Measurements from ENCODE around the gene COBL. TPM values are rescaled to one million over a fixed set of nuclear protein-coding genes. Genes with fewer than 3 reads are reported as not detected.

The COBL gene
- total RNA-seq, 1 experiment from 2014 or later, result 0.39 TPM

- Histone ChIP-seq H3K36me3 (ENCODE audit: control insufficient read depth, insufficient read depth, low read length) (no peaks in the 10 kb centered on the region), H3K27me3 (ENCODE audit: control insufficient read depth, insufficient read depth, low read length) (peaks cover 2% of the 10 kb centered on the region; the same call in 1 of the 2 replicates), H3K4me1 (ENCODE audit: control insufficient read depth, insufficient read depth, low read length) (no peaks in the 10 kb centered on the region), H3K27ac (ENCODE audit: low read length) (no peak overlapping the region), H3K4me3 (ENCODE audit: low read depth in 2 of 2, low read length in 2 of 2) (peak overlapping the region in 1 of 2 experiments; percentile 11; a peak in 2 of 4 replicates), H3K9me3 (ENCODE audit: control insufficient read depth, insufficient read depth, low read depth, low read length) (0 out of 2 replicates have a peak, but pooled peaks cover 3% of the 10 kb centered on the region)
- no TSS peak for BruUV-seq (replicated peaks)
- intact Hi-C loops (cut with micrococcal nuclease; ENCODE audit: unreplicated experiment) (no loop called here), in situ Hi-C loops (cut with HindIII; ENCODE audit: low pct_unique_long_range_greater_than_20kb, low sequenced_read_pairs) (no loop called here)
- no peak for TF ChIP-seq TCF7L2 (IDR thresholded peaks at IDR 0.05; ENCODE audit: low read depth, low read length)
- no peak for TF ChIP-seq REST (IDR thresholded peaks at IDR 0.05; ENCODE audit: insufficient read depth in 1 of 2, low read depth in 2 of 2, low read length in 1 of 2)
- TF ChIP-seq, protein P1, sequence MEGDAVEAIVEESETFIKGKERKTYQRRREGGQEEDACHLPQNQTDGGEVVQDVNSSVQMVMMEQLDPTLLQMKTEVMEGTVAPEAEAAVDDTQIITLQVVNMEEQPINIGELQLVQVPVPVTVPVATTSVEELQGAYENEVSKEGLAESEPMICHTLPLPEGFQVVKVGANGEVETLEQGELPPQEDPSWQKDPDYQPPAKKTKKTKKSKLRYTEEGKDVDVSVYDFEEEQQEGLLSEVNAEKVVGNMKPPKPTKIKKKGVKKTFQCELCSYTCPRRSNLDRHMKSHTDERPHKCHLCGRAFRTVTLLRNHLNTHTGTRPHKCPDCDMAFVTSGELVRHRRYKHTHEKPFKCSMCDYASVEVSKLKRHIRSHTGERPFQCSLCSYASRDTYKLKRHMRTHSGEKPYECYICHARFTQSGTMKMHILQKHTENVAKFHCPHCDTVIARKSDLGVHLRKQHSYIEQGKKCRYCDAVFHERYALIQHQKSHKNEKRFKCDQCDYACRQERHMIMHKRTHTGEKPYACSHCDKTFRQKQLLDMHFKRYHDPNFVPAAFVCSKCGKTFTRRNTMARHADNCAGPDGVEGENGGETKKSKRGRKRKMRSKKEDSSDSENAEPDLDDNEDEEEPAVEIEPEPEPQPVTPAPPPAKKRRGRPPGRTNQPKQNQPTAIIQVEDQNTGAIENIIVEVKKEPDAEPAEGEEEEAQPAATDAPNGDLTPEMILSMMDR (IDR thresholded peaks at IDR 0.05), result no peak
- TF ChIP-seq POLR2AphosphoS5 (IDR thresholded peaks at IDR 0.05; ENCODE audit: low read depth, low read length), result no peak
- TF ChIP-seq SIN3A (IDR thresholded peaks at IDR 0.05; ENCODE audit: borderline replicate concordance, insufficient read depth, low read depth, low read length), result no peak
- POLR2A ChIA-PET, result no interaction called here
- no peak for ATAC-seq
- CTCF ChIA-PET, result no interaction called here
- DNase-seq (ENCODE audit: low read depth, low spot score), result peak; percentile 28
Observed at GRCh38 chr7:51121931-51122425, 194.6 kb downstream of the COBL start.

- ChIA-PET CTCF (no interaction called here), POLR2A (no interaction called here)
- Histone ChIP-seq H3K4me1 (ENCODE audit: control insufficient read depth, insufficient read depth, low read length) (no peaks in the 10 kb centered on the region), H3K27ac (ENCODE audit: low read length) (no peak overlapping the region), H3K36me3 (ENCODE audit: control insufficient read depth, insufficient read depth, low read length) (no peaks in the 10 kb centered on the region), H3K27me3 (ENCODE audit: control insufficient read depth, insufficient read depth, low read length) (peaks cover 2% of the 10 kb centered on the region; the same call in 1 of the 2 replicates), H3K4me3 (ENCODE audit: low read depth in 2 of 2, low read length in 2 of 2) (no peak overlapping the region), H3K9me3 (ENCODE audit: control insufficient read depth, insufficient read depth, low read depth, low read length) (peaks cover 4% of the 10 kb centered on the region; the same call in 1 of the 2 replicates)
- no peak for DNase-seq (ENCODE audit: low read depth, low spot score)
- BruUV-seq (replicated peaks), result no TSS peak
- TF ChIP-seq POLR2AphosphoS5 (IDR thresholded peaks at IDR 0.05; ENCODE audit: low read depth, low read length) (no peak), REST (IDR thresholded peaks at IDR 0.05; ENCODE audit: insufficient read depth in 1 of 2, low read depth in 2 of 2, low read length in 1 of 2) (no peak), TCF7L2 (IDR thresholded peaks at IDR 0.05; ENCODE audit: low read depth, low read length) (no peak), SIN3A (IDR thresholded peaks at IDR 0.05; ENCODE audit: borderline replicate concordance, insufficient read depth, low read depth, low read length) (no peak)
- TF ChIP-seq, protein P1 (IDR thresholded peaks at IDR 0.05), result no peak
- in situ Hi-C loops (cut with HindIII; ENCODE audit: low pct_unique_long_range_greater_than_20kb, low sequenced_read_pairs) (no loop called here), intact Hi-C loops (cut with micrococcal nuclease; ENCODE audit: unreplicated experiment) (no loop called here)
- no peak for ATAC-seq
Observed at GRCh38 chr7:51121036-51121790, 195.4 kb downstream of the COBL start.
